SK-N-SH treated with all-trans-retinoic acid at 6 μM for 48 hours (cell line): Measurements from ENCODE around the gene PPIH.

Experiments used
- CSDC2 ChIP-seq: fragments of 250-450 bp; sonication (Bioruptor Pico); IDR thresholded peaks from 2 replicates; pipeline ENCODE4 v1.5.0; 2020; ENCODE audit warnings: mild to moderate bottlenecking, moderate library complexity
- ISL1 ChIP-seq: fragments of 250-450 bp; sonication (Bioruptor Pico); IDR thresholded peaks from 2 replicates; pipeline ENCODE4 v2.1.2; 2022; ENCODE audit warnings: mild to moderate bottlenecking, moderate library complexity
- OSR1 ChIP-seq: fragments of 250-450 bp; sonication (Bioruptor Pico); IDR thresholded peaks from 2 replicates; pipeline ENCODE4 v1.8.0; 2022; ENCODE audit warnings: moderate library complexity, mild to moderate bottlenecking, inconsistent platforms
- SNAI2 ChIP-seq: fragments of 250-450 bp; sonication (Bioruptor Pico); IDR thresholded peaks from 2 replicates; pipeline ENCODE4 v1.5.0; 2020; ENCODE audit warnings: mild to moderate bottlenecking, moderate library complexity
- ZFP30 ChIP-seq: fragments of 450-650 bp; formaldehyde crosslinking; IDR thresholded peaks from 2 replicates; pipeline ENCODE4 v1.5.0; 2022; ENCODE audit warnings: mild to moderate bottlenecking, moderate library complexity
- TF ChIP-seq, protein P1 (sequence below): fragments of 250-450 bp; sonication (Bioruptor Pico); IDR thresholded peaks from 2 replicates; pipeline ENCODE4 v1.8.0; 2020; ENCODE audit warnings: mild to moderate bottlenecking, moderate library complexity, borderline replicate concordance
- TF ChIP-seq, protein P2 (sequence below): fragments of 250-450 bp; sonication (Bioruptor Pico); IDR thresholded peaks from 2 replicates; pipeline ENCODE4 v1.5.1; 2021; ENCODE audit warnings: mild to moderate bottlenecking, moderate library complexity

DNA sequence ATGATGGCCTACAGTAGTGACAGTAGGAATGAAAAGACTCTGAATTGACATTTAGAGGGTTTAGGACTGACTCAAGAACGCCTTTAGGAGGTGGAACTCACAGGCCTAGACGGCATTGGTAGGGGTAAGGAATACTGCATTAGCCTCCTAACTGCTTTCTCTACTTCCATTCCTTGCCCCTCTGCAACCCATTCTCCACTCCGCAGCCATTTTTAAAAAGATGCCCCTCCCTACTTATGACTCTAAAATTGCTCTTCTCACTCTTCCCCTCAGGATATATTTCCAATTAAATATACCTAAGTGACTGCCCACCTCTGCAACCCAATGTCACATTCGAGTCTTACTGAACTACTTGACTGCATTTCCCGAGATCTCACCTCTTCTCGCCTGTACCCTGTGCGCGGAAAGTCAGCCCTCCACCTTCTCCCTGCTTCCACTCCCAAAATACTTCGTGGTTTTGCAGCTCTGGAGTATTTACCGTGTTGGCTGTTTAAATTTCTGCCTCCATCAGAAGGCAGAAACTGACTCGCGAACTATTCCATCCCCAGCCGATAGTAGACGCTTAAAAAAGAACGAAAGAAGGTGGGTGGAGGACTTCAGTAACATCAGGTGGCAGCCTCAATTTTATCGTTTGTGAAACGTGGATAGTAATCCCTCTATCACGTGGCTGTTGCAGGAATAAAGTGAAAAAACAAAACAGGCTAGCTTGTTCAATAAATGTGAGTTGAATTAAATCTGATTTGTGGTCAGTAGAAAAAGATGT, 22.9 kb downstream of the PPIH start:
- TF ChIP-seq, protein P1, sequence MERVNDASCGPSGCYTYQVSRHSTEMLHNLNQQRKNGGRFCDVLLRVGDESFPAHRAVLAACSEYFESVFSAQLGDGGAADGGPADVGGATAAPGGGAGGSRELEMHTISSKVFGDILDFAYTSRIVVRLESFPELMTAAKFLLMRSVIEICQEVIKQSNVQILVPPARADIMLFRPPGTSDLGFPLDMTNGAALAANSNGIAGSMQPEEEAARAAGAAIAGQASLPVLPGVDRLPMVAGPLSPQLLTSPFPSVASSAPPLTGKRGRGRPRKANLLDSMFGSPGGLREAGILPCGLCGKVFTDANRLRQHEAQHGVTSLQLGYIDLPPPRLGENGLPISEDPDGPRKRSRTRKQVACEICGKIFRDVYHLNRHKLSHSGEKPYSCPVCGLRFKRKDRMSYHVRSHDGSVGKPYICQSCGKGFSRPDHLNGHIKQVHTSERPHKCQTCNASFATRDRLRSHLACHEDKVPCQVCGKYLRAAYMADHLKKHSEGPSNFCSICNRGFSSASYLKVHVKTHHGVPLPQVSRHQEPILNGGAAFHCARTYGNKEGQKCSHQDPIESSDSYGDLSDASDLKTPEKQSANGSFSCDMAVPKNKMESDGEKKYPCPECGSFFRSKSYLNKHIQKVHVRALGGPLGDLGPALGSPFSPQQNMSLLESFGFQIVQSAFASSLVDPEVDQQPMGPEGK (CRISPR knock-in tag), result no peak
- TF ChIP-seq OSR1 (CRISPR knock-in tag) (no peak), CSDC2 (CRISPR knock-in tag) (no peak), SNAI2 (no peak), ZFP30 (CRISPR knock-in tag) (no peak), ISL1 (CRISPR knock-in tag) (no peak)
- TF ChIP-seq, protein P2, sequence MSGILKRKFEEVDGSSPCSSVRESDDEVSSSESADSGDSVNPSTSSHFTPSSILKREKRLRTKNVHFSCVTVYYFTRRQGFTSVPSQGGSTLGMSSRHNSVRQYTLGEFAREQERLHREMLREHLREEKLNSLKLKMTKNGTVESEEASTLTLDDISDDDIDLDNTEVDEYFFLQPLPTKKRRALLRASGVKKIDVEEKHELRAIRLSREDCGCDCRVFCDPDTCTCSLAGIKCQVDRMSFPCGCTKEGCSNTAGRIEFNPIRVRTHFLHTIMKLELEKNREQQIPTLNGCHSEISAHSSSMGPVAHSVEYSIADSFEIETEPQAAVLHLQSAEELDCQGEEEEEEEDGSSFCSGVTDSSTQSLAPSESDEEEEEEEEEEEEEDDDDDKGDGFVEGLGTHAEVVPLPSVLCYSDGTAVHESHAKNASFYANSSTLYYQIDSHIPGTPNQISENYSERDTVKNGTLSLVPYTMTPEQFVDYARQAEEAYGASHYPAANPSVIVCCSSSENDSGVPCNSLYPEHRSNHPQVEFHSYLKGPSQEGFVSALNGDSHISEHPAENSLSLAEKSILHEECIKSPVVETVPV (CRISPR knock-in tag), result no peak
